Measurements from ENCODE around the gene CUX1.

Gene CUX1

DNA sequence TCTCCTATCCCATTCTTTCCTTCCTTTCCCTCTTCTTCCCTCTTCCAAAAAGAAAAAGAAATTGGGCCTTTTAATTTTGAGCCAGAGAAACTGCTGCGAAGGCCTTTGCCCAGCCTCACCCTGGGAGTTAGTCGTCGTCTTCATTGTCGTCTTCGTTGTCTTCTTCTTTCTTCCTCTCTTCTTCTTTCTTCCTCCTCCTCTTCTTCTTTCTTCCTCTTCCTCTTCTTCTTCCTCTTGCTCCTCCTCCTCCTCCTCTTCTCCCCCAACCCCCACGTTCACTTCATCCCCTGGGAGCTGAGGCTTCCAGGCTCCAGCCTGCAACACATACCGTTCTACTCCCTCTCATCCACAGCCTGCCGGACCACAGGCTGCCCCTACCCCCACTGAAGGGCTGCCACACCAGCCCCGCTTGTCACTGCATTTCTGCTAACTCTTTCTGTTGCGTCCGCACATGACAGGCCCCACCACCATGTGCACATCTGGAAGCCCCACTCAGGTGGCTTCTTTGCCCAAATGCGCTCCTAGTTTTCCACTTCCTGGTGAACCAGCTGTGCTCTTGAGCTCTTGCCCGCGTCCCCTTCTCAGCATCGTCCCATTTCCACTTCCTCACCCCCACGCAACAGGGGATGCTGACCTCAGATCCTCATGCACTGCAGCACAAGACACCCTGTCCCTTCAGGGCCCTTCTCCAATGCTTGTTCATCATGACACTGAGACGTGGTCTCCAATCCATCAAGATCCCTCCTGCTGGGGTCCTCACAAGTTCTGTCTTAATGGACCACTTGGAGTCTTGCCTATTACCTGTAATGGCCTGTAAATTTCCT is 374.3 kb downstream of the CUX1 start:
- no peak overlapping the region for H3K27ac Mint-ChIP-seq
- ATAC-seq (no peak), DNase-seq (no peak)
- no peaks in the 10 kb centered on the region for H3K27me3 Mint-ChIP-seq
- no peaks in the 10 kb centered on the region for H3K4me1 Mint-ChIP-seq
- peaks cover 7% of the 10 kb centered on the region for H3K36me3 Mint-ChIP-seq (ENCODE audit: low read depth)
- no peak overlapping the region for H3K4me3 Mint-ChIP-seq
- no peaks in the 10 kb centered on the region for H3K9me3 Mint-ChIP-seq

DNA sequence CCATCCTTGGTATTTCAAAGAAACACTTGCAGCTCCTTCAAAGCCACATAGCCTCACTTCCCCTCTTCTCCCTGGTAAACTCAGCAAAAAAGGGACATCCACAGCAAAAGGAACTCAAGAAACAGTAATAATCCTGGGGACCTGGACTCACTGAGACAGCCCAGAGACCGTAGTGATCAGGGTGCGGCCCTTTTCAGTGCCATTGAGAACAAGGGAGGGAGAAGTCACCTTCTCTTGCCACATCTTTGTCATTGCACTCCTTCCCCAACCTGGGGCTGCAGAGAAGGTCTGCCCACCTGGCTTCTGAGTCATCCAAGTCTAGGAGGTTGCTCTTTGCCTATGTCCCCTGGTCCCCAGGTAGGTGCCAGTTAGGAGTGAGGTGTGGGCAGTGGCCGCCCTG is 375.4 kb downstream of the CUX1 start:
- Mint-ChIP-seq H3K4me3 (no peak overlapping the region), H3K27ac (no peak overlapping the region), H3K27me3 (no peaks in the 10 kb centered on the region), H3K36me3 (ENCODE audit: low read depth) (peaks cover 7% of the 10 kb centered on the region), H3K4me1 (no peaks in the 10 kb centered on the region), H3K9me3 (no peaks in the 10 kb centered on the region)
- ATAC-seq (no peak), DNase-seq (no peak)

DNA sequence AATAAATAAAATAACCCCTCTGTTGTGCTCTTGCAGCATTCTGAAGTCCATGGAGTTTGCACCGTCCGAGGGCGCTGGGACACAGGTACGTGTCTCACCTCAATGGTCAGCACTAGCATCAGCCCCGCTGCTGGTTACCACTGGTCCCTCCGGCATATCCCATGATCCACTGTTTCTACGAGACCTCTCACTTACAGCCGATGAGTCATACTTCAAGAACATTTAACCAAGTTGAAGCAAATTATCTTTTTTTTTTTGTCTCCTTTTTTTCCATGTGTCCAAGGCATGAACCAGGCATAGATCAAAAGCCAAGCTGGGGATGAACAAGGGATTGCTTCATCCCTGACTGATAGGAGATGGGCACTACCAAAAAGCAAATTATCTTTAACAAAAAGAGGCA is 376.4 kb downstream of the CUX1 start:
- peaks cover 7% of the 10 kb centered on the region for H3K36me3 Mint-ChIP-seq (ENCODE audit: low read depth)
- no peak overlapping the region for H3K27ac Mint-ChIP-seq
- H3K4me3 Mint-ChIP-seq: no peak overlapping the region
- ATAC-seq (no peak), DNase-seq (no peak)
- H3K4me1 Mint-ChIP-seq: no peaks in the 10 kb centered on the region
- no peaks in the 10 kb centered on the region for H3K27me3 Mint-ChIP-seq
- no peaks in the 10 kb centered on the region for H3K9me3 Mint-ChIP-seq

DNA sequence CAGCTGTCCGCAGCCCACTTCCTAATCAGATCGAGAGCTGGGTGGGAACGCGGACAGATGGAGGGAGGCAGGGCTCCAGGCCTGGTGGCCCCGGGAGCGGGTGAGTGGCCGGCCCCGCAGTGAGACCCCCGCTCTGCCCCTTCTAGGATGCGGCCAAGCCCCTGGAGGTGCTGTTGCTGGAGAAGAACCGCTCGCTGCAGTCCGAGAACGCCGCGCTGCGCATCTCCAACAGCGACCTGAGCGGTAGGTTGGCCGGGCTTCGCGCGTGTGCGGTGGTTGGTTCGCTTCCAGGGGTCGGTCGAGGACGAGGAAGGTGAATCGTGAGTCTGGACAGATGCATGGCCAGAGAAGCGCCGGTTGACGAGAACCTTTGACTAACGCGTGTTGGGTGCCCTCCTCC is 377.9 kb downstream of the CUX1 start:
- no peak for DNase-seq
- no peaks in the 10 kb centered on the region for H3K9me3 Mint-ChIP-seq
- H3K27ac Mint-ChIP-seq: no peak overlapping the region
- H3K4me1 Mint-ChIP-seq: no peaks in the 10 kb centered on the region
- no peaks in the 10 kb centered on the region for H3K27me3 Mint-ChIP-seq
- no peak overlapping the region for H3K4me3 Mint-ChIP-seq
- no peak for ATAC-seq
- peaks cover 7% of the 10 kb centered on the region for H3K36me3 Mint-ChIP-seq (ENCODE audit: low read depth)

- H3K4me3 Mint-ChIP-seq: no peak overlapping the region
- no peaks in the 10 kb centered on the region for H3K27me3 Mint-ChIP-seq
- no peaks in the 10 kb centered on the region for H3K4me1 Mint-ChIP-seq
- DNase-seq (no peak), ATAC-seq (no peak)
- no peaks in the 10 kb centered on the region for H3K9me3 Mint-ChIP-seq
- peaks cover 7% of the 10 kb centered on the region for H3K36me3 Mint-ChIP-seq (ENCODE audit: low read depth)
- H3K27ac Mint-ChIP-seq: no peak overlapping the region
These were observed 378.6 kb downstream of the CUX1 start for GRCh38 chr7:102196028-102196427.

- Mint-ChIP-seq H3K27me3 (no peaks in the 10 kb centered on the region), H3K4me3 (no peak overlapping the region), H3K9me3 (no peaks in the 10 kb centered on the region), H3K27ac (no peak overlapping the region), H3K4me1 (no peaks in the 10 kb centered on the region), H3K36me3 (ENCODE audit: low read depth) (peaks cover 7% of the 10 kb centered on the region)
- ATAC-seq (no peak), DNase-seq (no peak)
These were observed 379.7 kb downstream of the CUX1 start for GRCh38 chr7:102197161-102197560.

- DNase-seq (no peak), ATAC-seq (no peak)
- Mint-ChIP-seq H3K4me3 (no peak overlapping the region), H3K9me3 (no peaks in the 10 kb centered on the region), H3K27ac (no peak overlapping the region), H3K36me3 (ENCODE audit: low read depth) (peaks cover 7% of the 10 kb centered on the region), H3K4me1 (no peaks in the 10 kb centered on the region), H3K27me3 (no peaks in the 10 kb centered on the region)
These were observed 380.2 kb downstream of the CUX1 start for GRCh38 chr7:102197599-102197998.

DNA sequence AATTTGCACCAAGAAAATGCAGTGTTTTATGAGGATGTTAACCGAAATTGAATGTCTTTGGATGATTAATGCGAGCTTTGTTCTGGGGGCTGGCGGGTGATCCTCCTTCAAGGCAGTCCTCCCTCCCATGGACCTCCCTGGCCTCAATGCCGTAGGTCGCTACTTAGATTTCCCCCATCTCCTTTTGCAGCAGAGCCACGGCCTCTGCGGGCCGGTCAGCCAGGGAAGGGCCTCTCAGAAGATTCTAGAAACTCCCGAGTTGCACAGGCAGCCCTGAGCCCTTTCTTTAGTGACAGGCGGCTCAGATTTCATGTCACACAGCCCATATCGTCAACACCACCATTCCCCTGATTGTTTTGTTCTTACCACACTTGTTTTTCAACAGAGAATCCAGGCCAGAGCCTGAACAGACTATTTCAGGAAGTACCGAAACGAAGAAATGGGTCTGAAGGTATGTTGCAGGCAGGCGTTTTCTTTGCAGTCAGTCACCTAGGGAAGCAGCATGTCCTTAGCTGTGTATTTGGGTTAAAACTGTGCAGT is 381.1 kb downstream of the CUX1 start:
- Mint-ChIP-seq H3K36me3 (ENCODE audit: low read depth) (peaks cover 7% of the 10 kb centered on the region), H3K4me3 (no peak overlapping the region), H3K27me3 (no peaks in the 10 kb centered on the region), H3K27ac (no peak overlapping the region), H3K9me3 (no peaks in the 10 kb centered on the region), H3K4me1 (no peaks in the 10 kb centered on the region)
- ATAC-seq (no peak), DNase-seq (no peak)

GRCh38 chr7:102201576-102201975 is 384.1 kb downstream of the CUX1 start:
- Mint-ChIP-seq H3K36me3 (ENCODE audit: low read depth) (peaks cover 6% of the 10 kb centered on the region), H3K27me3 (no peaks in the 10 kb centered on the region), H3K4me3 (no peak overlapping the region), H3K9me3 (no peaks in the 10 kb centered on the region), H3K4me1 (no peaks in the 10 kb centered on the region), H3K27ac (no peak overlapping the region)
- DNase-seq (no peak), ATAC-seq (no peak)

DNA sequence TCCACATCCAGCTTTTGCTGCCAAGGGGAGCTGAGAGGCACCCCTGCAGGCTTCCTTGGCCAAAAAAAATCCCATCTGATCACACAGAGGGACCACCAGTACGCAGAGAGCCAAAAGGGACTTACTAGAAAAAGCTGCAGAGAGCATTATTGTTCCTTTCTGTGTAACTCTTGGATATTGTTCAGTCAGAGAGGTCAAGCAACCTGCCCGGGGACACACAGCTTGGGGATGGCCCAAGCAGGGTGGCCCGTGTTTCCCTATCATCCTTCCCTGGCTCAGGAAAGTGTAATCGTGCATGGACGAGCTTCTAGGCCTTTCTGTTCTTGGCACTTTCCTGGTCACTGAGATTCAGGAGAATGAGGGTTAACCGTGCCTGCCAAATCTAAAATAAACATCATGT is 385.1 kb downstream of the CUX1 start:
- no peak for DNase-seq
- H3K27me3 Mint-ChIP-seq: no peaks in the 10 kb centered on the region
- H3K27ac Mint-ChIP-seq: no peak overlapping the region
- no peaks in the 10 kb centered on the region for H3K4me1 Mint-ChIP-seq
- H3K4me3 Mint-ChIP-seq: no peak overlapping the region
- H3K9me3 Mint-ChIP-seq: no peaks in the 10 kb centered on the region
- no peak for ATAC-seq
- H3K36me3 Mint-ChIP-seq (ENCODE audit: low read depth): peaks cover 9% of the 10 kb centered on the region

DNA sequence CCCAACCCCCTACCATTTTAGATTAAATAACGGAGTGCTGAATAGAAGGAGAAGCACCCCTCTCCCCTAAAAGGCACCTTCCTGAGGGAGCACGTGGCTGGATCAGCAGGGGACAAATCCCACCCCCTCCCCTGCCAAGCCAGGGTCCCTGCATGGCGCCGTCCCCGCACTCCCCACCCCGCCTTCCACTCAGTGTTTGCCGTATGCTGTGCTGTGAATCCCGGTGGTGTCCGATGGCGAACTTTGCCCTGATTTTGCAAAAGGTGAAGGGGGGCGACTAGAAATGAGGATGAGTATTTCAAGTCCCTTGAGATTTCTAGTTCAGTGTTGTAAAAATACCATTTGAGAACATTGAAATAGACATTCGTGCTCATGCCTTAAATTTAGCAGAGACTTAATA is 385.8 kb downstream of the CUX1 start:
- Mint-ChIP-seq H3K36me3 (ENCODE audit: low read depth) (peaks cover 9% of the 10 kb centered on the region), H3K4me1 (no peaks in the 10 kb centered on the region), H3K27ac (no peak overlapping the region)

DNA sequence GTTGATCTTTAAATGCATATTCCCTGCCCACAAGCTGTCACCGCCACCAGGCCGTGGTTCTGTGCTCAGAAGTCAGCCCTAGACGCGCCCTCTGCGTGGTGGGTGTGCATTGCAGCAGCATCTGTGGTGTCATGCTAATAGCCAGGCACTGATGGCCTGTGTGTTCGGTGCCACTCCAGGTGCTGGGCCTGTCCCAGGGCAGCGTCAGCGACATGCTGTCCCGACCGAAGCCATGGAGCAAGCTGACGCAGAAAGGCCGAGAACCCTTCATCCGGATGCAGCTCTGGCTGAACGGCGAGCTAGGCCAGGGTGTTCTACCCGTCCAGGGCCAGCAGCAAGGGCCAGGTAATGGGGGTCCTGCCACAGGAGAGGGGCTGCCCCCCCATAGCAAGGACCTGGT is 386.8 kb downstream of the CUX1 start:
- no peak overlapping the region for H3K27ac Mint-ChIP-seq
- no peaks in the 10 kb centered on the region for H3K4me1 Mint-ChIP-seq
- ATAC-seq (no peak), DNase-seq (no peak)
- H3K27me3 Mint-ChIP-seq: no peaks in the 10 kb centered on the region
- H3K36me3 Mint-ChIP-seq (ENCODE audit: low read depth): peaks cover 9% of the 10 kb centered on the region
- H3K4me3 Mint-ChIP-seq: no peak overlapping the region
- H3K9me3 Mint-ChIP-seq: no peaks in the 10 kb centered on the region

More for the DNA sequence above, 385.8 kb downstream of the CUX1 start:
- DNase-seq (no peak), ATAC-seq (no peak)
- H3K9me3 Mint-ChIP-seq: no peaks in the 10 kb centered on the region
- no peak overlapping the region for H3K4me3 Mint-ChIP-seq
- no peaks in the 10 kb centered on the region for H3K27me3 Mint-ChIP-seq

DNA sequence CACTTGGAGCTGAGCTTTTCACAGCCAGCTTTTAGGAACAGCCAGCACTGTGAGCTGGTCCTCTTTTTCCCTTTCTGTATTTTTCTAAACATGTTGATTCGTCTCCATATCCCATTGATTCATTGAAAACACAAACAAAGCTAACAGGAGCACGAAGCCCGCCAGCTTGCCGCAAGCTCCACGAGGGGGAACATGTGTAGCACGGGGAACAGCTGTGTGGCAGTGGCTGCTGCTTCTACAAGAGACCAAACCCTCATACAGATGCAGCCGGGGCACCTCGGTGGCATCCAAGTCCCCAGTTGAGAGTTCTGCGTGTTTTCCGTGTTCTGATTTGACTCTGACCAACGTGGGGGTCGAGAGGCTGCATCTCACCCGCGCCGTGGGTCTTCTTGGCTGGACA is 388.5 kb downstream of the CUX1 start:
- no peaks in the 10 kb centered on the region for H3K27me3 Mint-ChIP-seq
- no peaks in the 10 kb centered on the region for H3K4me1 Mint-ChIP-seq
- no peak overlapping the region for H3K27ac Mint-ChIP-seq
- peaks cover 14% of the 10 kb centered on the region for H3K36me3 Mint-ChIP-seq (ENCODE audit: low read depth)
- no peaks in the 10 kb centered on the region for H3K9me3 Mint-ChIP-seq
- DNase-seq (no peak), ATAC-seq (no peak)
- no peak overlapping the region for H3K4me3 Mint-ChIP-seq

DNA sequence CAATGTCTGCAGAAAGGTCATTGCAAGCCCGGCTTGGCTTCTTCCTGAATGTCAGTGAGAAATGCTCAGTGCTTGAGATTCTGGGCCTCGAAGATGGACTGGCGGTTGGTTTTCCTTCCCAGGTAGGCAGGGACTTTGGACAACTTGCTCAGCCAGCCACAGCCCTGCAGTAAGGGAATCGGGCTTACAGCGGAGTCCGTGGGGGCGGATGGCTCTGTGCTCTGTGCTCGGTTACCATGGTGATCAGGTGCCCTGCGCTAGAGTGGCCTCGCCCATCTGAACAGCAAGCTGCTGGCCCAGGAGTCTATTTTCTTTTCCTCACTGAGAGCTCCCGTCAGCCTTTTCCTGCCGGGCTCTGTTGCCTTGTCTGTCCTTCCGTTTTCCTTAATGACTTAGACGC is 391.4 kb downstream of the CUX1 start:
- no peak for ATAC-seq
- Mint-ChIP-seq H3K27me3 (no peaks in the 10 kb centered on the region), H3K4me3 (no peak overlapping the region), H3K36me3 (ENCODE audit: low read depth) (peaks cover 12% of the 10 kb centered on the region), H3K9me3 (no peaks in the 10 kb centered on the region), H3K27ac (no peak overlapping the region), H3K4me1 (no peaks in the 10 kb centered on the region)
- DNase-seq: no peak

DNA sequence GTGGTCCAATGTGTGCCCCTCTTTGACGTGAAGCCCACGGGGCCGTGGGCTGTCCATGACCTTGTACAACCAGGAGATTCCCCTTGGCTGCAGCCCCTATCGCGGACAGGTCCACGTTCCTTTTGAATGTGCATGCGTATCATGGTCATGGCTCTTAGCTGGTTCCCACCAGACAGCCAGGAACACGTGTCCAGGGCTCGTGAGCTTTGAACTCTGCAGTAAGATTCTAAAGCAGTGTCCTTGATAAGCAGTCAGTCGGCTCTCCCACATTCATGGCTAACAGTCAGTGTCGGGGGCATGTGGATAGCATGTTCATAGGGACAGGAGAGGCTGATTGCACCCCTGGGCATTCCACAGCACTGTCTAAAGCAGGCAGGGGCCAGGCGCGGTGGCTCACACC is 393.4 kb downstream of the CUX1 start:
- ATAC-seq: no peak
- Mint-ChIP-seq H3K27ac (no peak overlapping the region), H3K4me3 (no peak overlapping the region), H3K36me3 (ENCODE audit: low read depth) (peaks cover 10% of the 10 kb centered on the region), H3K4me1 (no peaks in the 10 kb centered on the region), H3K9me3 (no peaks in the 10 kb centered on the region), H3K27me3 (no peaks in the 10 kb centered on the region)
- no peak for DNase-seq

All from activated naive CD8-positive, alpha-beta T cell treated with anti-CD3 and anti-CD28 coated beads, Interleukin-2, amount 50 U/mL, for 24 hours (primary cell).